AG09319 (cell line): Measurements from ENCODE around the gene NPAS3.

Experiments used
- DNase-seq: peaks from one replicate; pipeline ENCODE4 v3.0.0-alpha.2; 2010; ENCODE audit warnings: low read depth; ENCODE audit errors: extremely low read depth
- CTCF ChIP-seq: IDR thresholded peaks from 2 replicates; pipeline ENCODE4 v1.5.1; 2011; ENCODE audit warnings: low read depth, mild to moderate bottlenecking, inconsistent platforms, low read length, moderate library complexity

The NPAS3 gene

DNA sequence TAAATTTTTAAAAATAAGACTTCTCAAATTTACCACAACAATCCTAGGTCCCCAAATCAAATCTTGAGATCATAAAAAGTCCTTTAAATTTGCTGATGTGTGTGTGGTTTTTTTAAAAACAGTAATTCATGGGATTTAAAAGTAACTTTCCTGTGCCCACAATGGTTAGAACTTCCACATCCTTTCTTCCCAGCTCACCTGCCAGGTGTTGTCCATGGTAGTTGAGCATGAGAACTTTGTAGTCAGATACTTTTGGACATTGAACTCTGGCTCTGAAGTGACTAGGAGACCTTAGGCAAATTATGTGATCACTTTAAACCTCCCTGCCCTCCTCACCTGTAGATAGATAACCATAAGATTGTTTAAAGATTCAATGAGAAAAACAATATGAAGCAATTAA lies 253.2 kb downstream of the NPAS3 start:
- TF ChIP-seq CTCF: no peak
- DNase-seq: no peak

GRCh38 chr14:33194551-33194950 lies 255.9 kb downstream of the NPAS3 start:
- TF ChIP-seq CTCF: no peak
- no peak for DNase-seq

DNA sequence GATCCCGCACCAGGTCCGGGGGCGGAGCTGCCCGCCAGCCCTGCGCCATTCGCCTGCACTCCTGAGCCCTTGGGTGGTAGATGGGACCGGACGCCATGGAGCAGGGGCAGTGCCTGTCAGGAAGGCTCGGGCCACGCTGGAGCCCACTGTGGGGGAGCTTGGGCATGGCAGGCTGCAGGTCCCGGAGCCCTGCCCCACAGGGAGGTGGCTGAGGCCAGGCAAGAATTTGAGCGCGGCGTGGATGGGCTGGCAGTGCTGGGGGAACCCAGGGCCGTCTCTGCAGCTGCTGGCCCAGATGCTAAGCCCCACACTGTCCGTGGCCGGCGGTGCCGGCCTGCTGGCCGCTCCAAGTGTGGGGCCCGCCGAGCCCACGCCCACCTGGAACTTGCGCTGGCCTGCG lies 260.0 kb downstream of the NPAS3 start:
- no peak for DNase-seq
- TF ChIP-seq CTCF: no peak

- no peak for DNase-seq
- TF ChIP-seq CTCF: no peak
These were observed 262.4 kb downstream of the NPAS3 start for GRCh38 chr14:33201116-33201515.

DNA sequence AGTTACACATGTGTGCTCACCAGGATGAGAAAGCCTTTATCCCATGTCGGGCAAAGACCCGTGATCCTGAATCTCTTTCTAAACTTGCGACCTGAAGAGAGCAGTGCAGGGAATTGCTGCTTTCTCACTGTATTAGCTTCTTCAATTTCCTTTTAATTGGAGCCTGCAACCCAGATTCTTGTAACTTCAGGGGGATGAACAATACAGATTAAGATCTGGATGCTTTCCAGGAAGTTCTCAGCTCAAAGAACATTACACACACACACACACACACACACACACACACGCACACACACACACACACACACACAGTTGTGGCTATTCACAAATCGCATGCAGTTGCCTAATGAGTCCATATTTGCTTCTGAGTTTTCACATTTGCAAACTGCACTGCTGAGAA lies 268.3 kb downstream of the NPAS3 start:
- no peak for TF ChIP-seq CTCF
- DNase-seq: no peak

GRCh38 chr14:33207467-33208017 lies 268.9 kb downstream of the NPAS3 start:
- no peak for TF ChIP-seq CTCF
- DNase-seq: no peak

- no peak for DNase-seq
- TF ChIP-seq CTCF: no peak
These were observed 271.6 kb downstream of the NPAS3 start for GRCh38 chr14:33210311-33210710.
